Measurements from ENCODE around the gene AMZ2. TPM values are rescaled to one million over a fixed set of nuclear protein-coding genes. Genes with fewer than 3 reads are reported as not detected.
"Not testable (repeated sequence)": the region's sequence is repeated elsewhere in the genome, so short reads cannot be mapped to it uniquely, and the experiment has no call there.

The AMZ2 gene
- total RNA-seq, 4 donors from 2014 or later: 38.2 to 69.9 (median 60.1) TPM

GRCh38 chr17:68231541-68231940, 16.3 kb upstream of the AMZ2 start:
- no peaks in the 10 kb centered on the region for H3K36me3 ChIP-seq
- no peaks in the 10 kb centered on the region for H3K9me3 ChIP-seq
- no peak for TF ChIP-seq POLR2A (IDR thresholded peaks at IDR 0.05; ENCODE audit: low read depth)
- TF ChIP-seq POLR2AphosphoS5 (IDR thresholded peaks at IDR 0.05): no peak
- TF ChIP-seq CTCF (IDR thresholded peaks at IDR 0.05): no peak
- no peak for TF ChIP-seq EP300 (IDR thresholded peaks at IDR 0.05)
- no peak for DNase-seq (ENCODE audit: extremely low spot score)
- no peak overlapping the region for H3K4me3 ChIP-seq
- no peaks in the 10 kb centered on the region for H3K27me3 ChIP-seq
- intact Hi-C loops (cut with DNase I): no loop called here
- peaks cover 0 to 5% (median 0%) of the 10 kb centered on the region in 4 donors for H3K4me1 ChIP-seq
- H3K27ac ChIP-seq (replicated peaks in 1 of 4): no peak overlapping the region
- 100% methylated on average over 1 of the region's 1 CpG for WGBS

GRCh38 chr17:68232741-68233140, 15.1 kb upstream of the AMZ2 start:
- H3K9me3 ChIP-seq; H3K4me1 ChIP-seq; intact Hi-C loops (cut with DNase I); H3K36me3 ChIP-seq; H3K4me3 ChIP-seq; H3K27me3 ChIP-seq: not testable (repeated sequence)
- peak in 1 of 2 donors; percentile 49 for TF ChIP-seq POLR2AphosphoS5 (IDR thresholded peaks at IDR 0.05)
- 85% methylated on average over 1 of the region's 1 CpG for WGBS
- DNase-seq (ENCODE audit: extremely low spot score): peak; percentile 82
- H3K27ac ChIP-seq (replicated peaks in 1 of 4): peak overlapping the region in 1 of 4 donors; percentile 31

GRCh38 chr17:68234726-68235335, 13.0 kb upstream of the AMZ2 start:
- H3K36me3 ChIP-seq; H3K4me1 ChIP-seq; H3K9me3 ChIP-seq; H3K4me3 ChIP-seq; intact Hi-C loops (cut with DNase I); H3K27me3 ChIP-seq; DNase-seq (ENCODE audit: extremely low spot score): not testable (repeated sequence)
- 82% methylated on average over 12 of the region's 12 CpGs for WGBS
- H3K27ac ChIP-seq (replicated peaks in 1 of 4): peak overlapping the region; percentile 43 to 61 (median 58)

GRCh38 chr17:68235336-68235791, 12.5 kb upstream of the AMZ2 start:
- 90% methylated on average over 7 of the region's 11 CpGs for WGBS
- H3K9me3 ChIP-seq; intact Hi-C loops (cut with DNase I); H3K4me3 ChIP-seq; DNase-seq (ENCODE audit: extremely low spot score); H3K4me1 ChIP-seq; H3K27me3 ChIP-seq; H3K36me3 ChIP-seq: not testable (repeated sequence)
- peak overlapping the region; percentile 43 to 61 (median 58) for H3K27ac ChIP-seq (replicated peaks in 1 of 4)

- H3K27ac ChIP-seq (replicated peaks in 1 of 4): peak overlapping the region; percentile 55 to 71 (median 67)
- H3K36me3 ChIP-seq; H3K9me3 ChIP-seq; H3K4me1 ChIP-seq; DNase-seq (ENCODE audit: extremely low spot score); intact Hi-C loops (cut with DNase I); H3K27me3 ChIP-seq: not testable (repeated sequence)
- peak overlapping the region in 2 of 4 donors; percentile 9 to 12 for H3K4me3 ChIP-seq
- TF ChIP-seq POLR2AphosphoS5 (IDR thresholded peaks at IDR 0.05): peak in 1 of 2 donors; percentile 40
- WGBS: 68% methylated on average over 13 of the region's 16 CpGs
Observed at GRCh38 chr17:68237369-68238163, 10.3 kb upstream of the AMZ2 start.

GRCh38 chr17:68238164-68238870, 9.5 kb upstream of the AMZ2 start:
- intact Hi-C loops (cut with DNase I): no loop called here
- no peaks in the 10 kb centered on the region for H3K27me3 ChIP-seq
- no peaks in the 10 kb centered on the region for H3K36me3 ChIP-seq
- DNase-seq (ENCODE audit: extremely low spot score): no peak
- TF ChIP-seq POLR2A (IDR thresholded peaks at IDR 0.05; ENCODE audit: low read depth) (no peak), EP300 (IDR thresholded peaks at IDR 0.05) (no peak), CTCF (IDR thresholded peaks at IDR 0.05) (no peak), POLR2AphosphoS5 (IDR thresholded peaks at IDR 0.05) (no peak)
- H3K4me3 ChIP-seq: no peak overlapping the region
- H3K4me1 ChIP-seq: no peaks in the 10 kb centered on the region
- H3K9me3 ChIP-seq: no peaks in the 10 kb centered on the region
- WGBS: 70% methylated on average over 3 of the region's 3 CpGs
- peak overlapping the region in 3 of 4 donors; percentile 55 to 71 (median 70) for H3K27ac ChIP-seq (replicated peaks in 1 of 4)
